ENCODE results near the gene SDHAF3.

DNA sequence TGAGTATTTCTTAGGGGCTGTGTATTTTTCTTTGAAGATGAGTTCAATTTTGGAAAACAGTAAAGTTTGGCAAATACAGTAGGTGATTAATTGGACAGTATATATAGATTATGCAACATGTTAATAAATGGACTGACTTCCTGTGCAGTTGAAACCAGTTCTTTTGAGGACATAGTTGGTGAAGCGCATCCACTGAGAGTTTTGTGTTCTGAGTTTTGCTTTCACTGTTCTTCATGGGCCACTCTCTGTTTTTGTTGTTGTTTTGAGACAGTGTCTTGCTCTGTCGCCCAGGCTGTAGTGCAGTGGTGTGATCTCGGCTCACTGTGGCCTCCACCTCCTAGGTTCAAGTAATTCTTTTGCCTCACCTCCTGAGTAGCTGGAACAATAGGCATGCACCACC, 109.0 kb downstream of the SDHAF3 start:
- TF ChIP-seq, protein P1, sequence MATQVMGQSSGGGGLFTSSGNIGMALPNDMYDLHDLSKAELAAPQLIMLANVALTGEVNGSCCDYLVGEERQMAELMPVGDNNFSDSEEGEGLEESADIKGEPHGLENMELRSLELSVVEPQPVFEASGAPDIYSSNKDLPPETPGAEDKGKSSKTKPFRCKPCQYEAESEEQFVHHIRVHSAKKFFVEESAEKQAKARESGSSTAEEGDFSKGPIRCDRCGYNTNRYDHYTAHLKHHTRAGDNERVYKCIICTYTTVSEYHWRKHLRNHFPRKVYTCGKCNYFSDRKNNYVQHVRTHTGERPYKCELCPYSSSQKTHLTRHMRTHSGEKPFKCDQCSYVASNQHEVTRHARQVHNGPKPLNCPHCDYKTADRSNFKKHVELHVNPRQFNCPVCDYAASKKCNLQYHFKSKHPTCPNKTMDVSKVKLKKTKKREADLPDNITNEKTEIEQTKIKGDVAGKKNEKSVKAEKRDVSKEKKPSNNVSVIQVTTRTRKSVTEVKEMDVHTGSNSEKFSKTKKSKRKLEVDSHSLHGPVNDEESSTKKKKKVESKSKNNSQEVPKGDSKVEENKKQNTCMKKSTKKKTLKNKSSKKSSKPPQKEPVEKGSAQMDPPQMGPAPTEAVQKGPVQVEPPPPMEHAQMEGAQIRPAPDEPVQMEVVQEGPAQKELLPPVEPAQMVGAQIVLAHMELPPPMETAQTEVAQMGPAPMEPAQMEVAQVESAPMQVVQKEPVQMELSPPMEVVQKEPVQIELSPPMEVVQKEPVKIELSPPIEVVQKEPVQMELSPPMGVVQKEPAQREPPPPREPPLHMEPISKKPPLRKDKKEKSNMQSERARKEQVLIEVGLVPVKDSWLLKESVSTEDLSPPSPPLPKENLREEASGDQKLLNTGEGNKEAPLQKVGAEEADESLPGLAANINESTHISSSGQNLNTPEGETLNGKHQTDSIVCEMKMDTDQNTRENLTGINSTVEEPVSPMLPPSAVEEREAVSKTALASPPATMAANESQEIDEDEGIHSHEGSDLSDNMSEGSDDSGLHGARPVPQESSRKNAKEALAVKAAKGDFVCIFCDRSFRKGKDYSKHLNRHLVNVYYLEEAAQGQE (IDR thresholded peaks at IDR 0.05; ENCODE audit: insufficient read depth in 1 of 2, low read depth in 2 of 2, low read length in 1 of 2): no peak
- no peak for TF ChIP-seq POLR2AphosphoS5 (IDR thresholded peaks at IDR 0.05; ENCODE audit: low read depth, low read length)
